AG09319 (cell line): ENCODE measurements around the gene WFDC2.

Experiments
- DNase-seq: peaks from one replicate; pipeline ENCODE4 v3.0.0-alpha.2; 2010; ENCODE audit warnings: low read depth; ENCODE audit errors: extremely low read depth
- CTCF ChIP-seq: IDR thresholded peaks from 2 replicates; pipeline ENCODE4 v1.5.1; 2011; ENCODE audit warnings: low read depth, mild to moderate bottlenecking, inconsistent platforms, low read length, moderate library complexity

The WFDC2 gene

GRCh38 chr20:45441746-45442145 is 27.8 kb upstream of the WFDC2 start:
- TF ChIP-seq CTCF = no peak

GRCh38 chr20:45444050-45444449 is 25.5 kb upstream of the WFDC2 start:
- DNase-seq = no peak

More at GRCh38 chr20:45441746-45442145, 27.8 kb upstream of the WFDC2 start:
- no peak for DNase-seq

GRCh38 chr20:45445805-45446562 is 23.6 kb upstream of the WFDC2 start:
- DNase-seq = no peak
- peak; percentile 42 for TF ChIP-seq CTCF

More at GRCh38 chr20:45444050-45444449, 25.5 kb upstream of the WFDC2 start:
- no peak for TF ChIP-seq CTCF

- DNase-seq = no peak
- no peak for TF ChIP-seq CTCF
These were observed 21.3 kb upstream of the WFDC2 start for GRCh38 chr20:45448270-45448669.

- no peak for TF ChIP-seq CTCF
- DNase-seq = no peak
These were observed 20.0 kb upstream of the WFDC2 start for GRCh38 chr20:45449528-45449927.

GRCh38 chr20:45450097-45450818 is 19.3 kb upstream of the WFDC2 start:
- DNase-seq = peak; percentile 10
- TF ChIP-seq CTCF = peak; percentile 48

GRCh38 chr20:45452238-45452637 is 17.3 kb upstream of the WFDC2 start:
- TF ChIP-seq CTCF = no peak
- DNase-seq = no peak
